LHCN-M2 (cell line): ENCODE results near the gene RAD52. TPM values are rescaled to one million over a fixed set of nuclear protein-coding genes. Genes with fewer than 3 reads are reported as not detected.

ENCODE experiments used
- DNase-seq: peaks from one replicate; pipeline ENCODE4 v3.0.0-alpha.2; 2012; ENCODE audit warnings: low read depth
- polyA plus RNA-seq: library from polyadenylated mRNA; unstranded; fragments of >200 nt; gene quantifications from one replicate; pipeline ENCODE4 v1.2.1, GENCODE V29; 2012; ENCODE audit warnings: missing spikeins
- total RNA-seq: library from RNA; depleted of rRNA; stranded (reverse); fragments of >200 nt; gene quantifications from 2 replicates; pipeline ENCODE4 v1.2.3, GENCODE V29; 2014; rRNA removed

RAD52 gene
- total RNA-seq, result 14.4 and 16.7 TPM in 2 replicates
- polyA plus RNA-seq, result 4.9 TPM

- DNase-seq, result peak; percentile 98
Observed at GRCh38 chr12:949453-950191, at the start of gene RAD52. RAD52 (minus strand) TSS chr12:949694; CDS start chr12:933058, 16,636 bp downstream.

GRCh38 chr12:998020-998874, 48.8 kb upstream of the RAD52 start:
- no peak for DNase-seq

GRCh38 chr12:997505-997904, 48.0 kb upstream of the RAD52 start:
- DNase-seq, result no peak

GRCh38 chr12:996881-997280, 47.4 kb upstream of the RAD52 start:
- no peak for DNase-seq

- DNase-seq, result no peak
Observed at GRCh38 chr12:992647-993046, 43.2 kb upstream of the RAD52 start.

- no peak for DNase-seq
Observed at GRCh38 chr12:991350-992333, 42.1 kb upstream of the RAD52 start.

GRCh38 chr12:990661-991349, 41.3 kb upstream of the RAD52 start, which contains the start of gene ERC1:
ERC1 (plus strand) TSS chr12:991223; CDS start chr12:1027904, 36,681 bp downstream.
- DNase-seq, result peak; percentile 88

GRCh38 chr12:989751-990660, 40.5 kb upstream of the RAD52 start:
- DNase-seq, result peak; percentile 79

GRCh38 chr12:989051-989450, 39.6 kb upstream of the RAD52 start:
- DNase-seq, result no peak

GRCh38 chr12:988646-989045, 39.2 kb upstream of the RAD52 start:
- DNase-seq, result no peak

- no peak for DNase-seq
Observed at GRCh38 chr12:981961-982360, 32.5 kb upstream of the RAD52 start.

GRCh38 chr12:981176-981828, 31.8 kb upstream of the RAD52 start:
- peak; percentile 67 for DNase-seq

- no peak for DNase-seq
Observed at GRCh38 chr12:979349-979748, 29.9 kb upstream of the RAD52 start.

- DNase-seq, result no peak
Observed at GRCh38 chr12:977156-977555, 27.7 kb upstream of the RAD52 start.

- no peak for DNase-seq
Observed at GRCh38 chr12:976644-977043, 27.1 kb upstream of the RAD52 start.

- no peak for DNase-seq
Observed at GRCh38 chr12:974271-974862, 24.9 kb upstream of the RAD52 start.

- no peak for DNase-seq
Observed at GRCh38 chr12:971991-972390, 22.5 kb upstream of the RAD52 start.

GRCh38 chr12:969821-970220, 20.3 kb upstream of the RAD52 start:
- DNase-seq, result no peak

- DNase-seq, result no peak
Observed at GRCh38 chr12:968545-968944, 19.1 kb upstream of the RAD52 start.
